BLaER1 (cell line): Measurements from ENCODE around the gene SPAG8.
A peak's percentile ranks its signal among the peaks of the same experiment; 100 is the strongest.

ENCODE experiments used
- H3K27ac ChIP-seq: shearing (Covaris generic); formaldehyde crosslinking; 2 replicates; pipeline ENCODE4 v1.8.1; 2022
- H3K27me3 ChIP-seq: shearing (Covaris generic); formaldehyde crosslinking; 2 replicates; pipeline ENCODE4 v1.8.1; 2022
- H3K36me3 ChIP-seq: shearing (Covaris generic); formaldehyde crosslinking; 2 replicates; pipeline ENCODE4 v1.8.1; 2022
- H3K4me1 ChIP-seq: shearing (Covaris generic); formaldehyde crosslinking; 2 replicates; pipeline ENCODE4 v1.8.1; 2022
- H3K4me2 ChIP-seq: shearing (Covaris generic); formaldehyde crosslinking; 2 replicates; pipeline ENCODE4 v1.8.1; 2022
- H3K4me3 ChIP-seq: shearing (Covaris generic); formaldehyde crosslinking; 2 replicates; pipeline ENCODE4 v1.8.1; 2022
- H3K9ac ChIP-seq: shearing (Covaris generic); formaldehyde crosslinking; 2 replicates; pipeline ENCODE4 v1.8.1; 2022
- H3K9me3 ChIP-seq: shearing (Covaris generic); formaldehyde crosslinking; 2 replicates; pipeline ENCODE4 v1.8.1; 2022
- H4K20me1 ChIP-seq: shearing (Covaris generic); formaldehyde crosslinking; 2 replicates; pipeline ENCODE4 v1.8.1; 2022
- Cebpa-rat ChIP-seq: shearing (Covaris generic); IDR thresholded peaks from 2 replicates; pipeline ENCODE4 v1.8.1; 2022

SPAG8 gene

DNA sequence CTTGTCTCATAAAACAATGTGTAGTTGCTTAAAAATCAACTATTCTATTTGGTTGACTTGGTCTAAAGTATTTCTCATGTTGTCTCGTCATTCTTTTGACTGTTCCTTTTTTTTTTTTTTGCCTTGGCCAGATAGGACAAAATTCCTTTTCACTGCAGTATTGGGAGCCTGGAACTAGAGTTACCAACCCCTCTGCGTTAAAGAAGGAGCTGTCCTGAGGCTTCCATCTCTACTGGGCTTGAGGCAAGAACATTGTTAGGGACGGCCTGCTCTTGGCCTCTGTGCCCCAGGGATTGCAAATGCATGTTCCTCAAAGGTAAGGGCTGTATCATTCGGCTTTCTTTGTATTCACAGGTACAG is 22.1 kb downstream of the SPAG8 start:
- no peak overlapping the region for H3K9ac ChIP-seq
- H3K4me1 ChIP-seq: peaks cover 12% of the 10 kb centered on the region; the same call in 1 of the 2 replicates
- H3K27ac ChIP-seq: no peak overlapping the region
- no peak for TF ChIP-seq Cebpa-rat
- H3K4me2 ChIP-seq: no peak overlapping the region
- H3K4me3 ChIP-seq: no peak overlapping the region
- H3K9me3 ChIP-seq: no peaks in the 10 kb centered on the region
- H4K20me1 ChIP-seq: no peaks in the 10 kb centered on the region
- no peaks in the 10 kb centered on the region for H3K36me3 ChIP-seq
- peaks cover 17% of the 10 kb centered on the region for H3K27me3 ChIP-seq

DNA sequence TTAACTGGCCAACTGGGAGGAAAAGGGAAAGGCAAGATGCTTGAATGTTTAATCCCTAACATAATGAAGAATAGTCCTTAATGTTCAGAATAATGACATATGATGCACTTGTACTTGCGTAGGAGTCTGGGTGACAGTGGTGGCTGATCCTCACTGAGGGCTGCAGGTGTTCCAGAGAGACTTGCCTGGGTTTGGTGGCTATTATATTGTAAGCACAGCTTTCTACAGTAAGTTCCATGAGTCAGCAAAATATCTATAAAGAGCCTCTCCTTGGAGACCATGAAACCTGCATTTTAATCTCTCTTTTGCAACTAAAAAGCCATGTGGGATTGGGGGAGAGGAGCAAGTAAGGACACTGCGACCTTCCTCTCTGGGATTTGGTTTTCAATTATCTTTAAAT is 22.5 kb downstream of the SPAG8 start:
- TF ChIP-seq Cebpa-rat: no peak
- no peaks in the 10 kb centered on the region for H4K20me1 ChIP-seq
- H3K4me2 ChIP-seq: no peak overlapping the region

DNA sequence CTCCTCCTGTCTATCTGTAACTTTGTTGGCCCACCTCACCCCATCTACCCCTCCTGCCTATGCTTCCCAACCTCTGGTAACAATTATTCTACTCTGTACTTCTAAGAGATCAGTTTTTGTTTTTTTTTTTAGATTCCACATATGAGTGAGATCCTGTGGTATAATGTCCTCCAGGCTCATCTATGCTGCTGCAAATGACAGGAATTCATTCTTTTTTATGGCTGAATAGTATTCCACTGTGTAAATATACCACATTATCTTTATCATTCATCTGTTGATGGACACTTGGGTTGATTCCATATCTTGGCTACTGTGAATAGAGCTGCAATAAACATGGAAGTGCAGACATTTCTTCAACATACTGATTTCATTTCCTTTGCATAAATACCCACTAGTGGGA is 28.6 kb downstream of the SPAG8 start:
- no peak overlapping the region for H3K4me3 ChIP-seq
- no peak for TF ChIP-seq Cebpa-rat
- H3K27ac ChIP-seq: no peak overlapping the region
- no peaks in the 10 kb centered on the region for H3K9me3 ChIP-seq
- no peak overlapping the region for H3K4me2 ChIP-seq
- H3K4me1 ChIP-seq: peaks cover 5% of the 10 kb centered on the region; the same call in 1 of the 2 replicates
- H3K27me3 ChIP-seq: no peaks in the 10 kb centered on the region
- H4K20me1 ChIP-seq: no peaks in the 10 kb centered on the region
- H3K9ac ChIP-seq: no peak overlapping the region
- no peaks in the 10 kb centered on the region for H3K36me3 ChIP-seq

More for the DNA sequence above, 22.5 kb downstream of the SPAG8 start:
- Histone ChIP-seq H3K4me3 (no peak overlapping the region), H3K36me3 (no peaks in the 10 kb centered on the region), H3K9ac (no peak overlapping the region), H3K4me1 (peaks cover 12% of the 10 kb centered on the region; the same call in 1 of the 2 replicates), H3K9me3 (no peaks in the 10 kb centered on the region), H3K27me3 (peaks cover 17% of the 10 kb centered on the region), H3K27ac (no peak overlapping the region)

DNA sequence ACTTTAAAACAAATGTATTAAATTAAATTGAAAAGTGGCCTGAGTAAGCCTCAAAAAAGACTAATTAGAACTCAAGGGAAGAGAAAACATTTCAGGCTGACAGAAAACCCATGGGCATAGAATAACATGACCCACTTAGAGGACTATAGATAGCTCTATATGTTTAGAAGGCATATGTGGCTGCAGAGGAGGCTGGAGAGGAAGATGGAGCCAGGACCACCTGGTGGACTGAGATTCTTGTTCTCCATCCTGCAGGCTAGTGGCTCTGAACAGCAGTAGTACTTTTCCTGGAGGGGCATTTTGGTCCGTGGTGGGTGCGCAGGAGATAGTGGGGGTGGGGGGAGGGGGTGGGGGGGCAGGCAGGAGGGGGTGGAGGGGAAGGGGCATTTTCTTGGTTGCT is 31.0 kb downstream of the SPAG8 start:
- Histone ChIP-seq H3K9me3 (no peaks in the 10 kb centered on the region), H3K9ac (no peak overlapping the region)
- no peak for TF ChIP-seq Cebpa-rat

DNA sequence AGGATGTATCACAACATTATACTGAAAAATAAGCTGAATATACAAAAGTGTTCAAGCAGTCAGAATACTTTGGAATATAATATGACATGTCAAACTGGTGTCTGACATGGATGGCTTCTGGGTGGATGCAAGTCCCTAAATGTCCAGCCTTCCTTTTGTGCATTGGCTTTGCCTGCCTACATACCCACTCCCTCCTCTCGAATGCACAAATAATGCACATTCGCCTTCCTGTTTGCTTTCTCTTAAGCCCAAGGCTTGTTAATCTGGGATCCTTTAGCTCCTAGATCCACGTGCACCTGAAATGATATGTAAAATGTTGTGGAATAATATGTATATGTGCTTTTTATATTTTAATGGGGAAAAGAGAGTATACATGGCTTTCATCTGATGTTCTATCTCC is 33.6 kb downstream of the SPAG8 start:
- Histone ChIP-seq H4K20me1 (no peaks in the 10 kb centered on the region), H3K36me3 (no peaks in the 10 kb centered on the region), H3K4me1 (peaks cover 17% of the 10 kb centered on the region), H3K9ac (no peak overlapping the region), H3K9me3 (no peaks in the 10 kb centered on the region), H3K27me3 (no peaks in the 10 kb centered on the region), H3K4me3 (no peak overlapping the region), H3K27ac (no peak overlapping the region), H3K4me2 (no peak overlapping the region)
- TF ChIP-seq Cebpa-rat: no peak

More for the DNA sequence above, 31.0 kb downstream of the SPAG8 start:
- no peak overlapping the region for H3K4me3 ChIP-seq
- H3K27me3 ChIP-seq: no peaks in the 10 kb centered on the region
- H3K36me3 ChIP-seq: no peaks in the 10 kb centered on the region
- H3K27ac ChIP-seq: no peak overlapping the region
- H4K20me1 ChIP-seq: no peaks in the 10 kb centered on the region
- peaks cover 5% of the 10 kb centered on the region for H3K4me1 ChIP-seq
- no peak overlapping the region for H3K4me2 ChIP-seq

DNA sequence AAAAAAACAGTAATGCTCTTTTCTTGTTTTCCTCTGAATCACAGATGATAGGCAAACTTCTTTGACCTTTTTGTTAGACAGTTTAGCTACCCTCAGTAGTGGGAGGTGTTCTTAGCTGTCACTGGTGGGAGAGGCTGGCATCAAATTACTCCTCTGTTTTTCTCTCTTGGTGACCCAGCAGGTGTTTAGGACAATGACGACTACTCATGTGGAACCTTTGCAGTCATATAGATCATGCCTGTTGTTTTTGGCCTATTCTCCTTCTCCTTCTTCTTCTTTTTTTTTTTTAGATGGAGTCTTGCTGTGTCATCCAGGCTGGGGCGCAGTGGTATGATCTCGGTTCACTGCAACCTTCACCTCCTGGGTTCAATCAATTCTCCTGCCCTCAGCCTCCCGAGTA is 36.0 kb downstream of the SPAG8 start:
- TF ChIP-seq Cebpa-rat: no peak
- Histone ChIP-seq H3K4me2 (peak overlapping the region; percentile 25), H4K20me1 (no peaks in the 10 kb centered on the region), H3K27me3 (no peaks in the 10 kb centered on the region), H3K36me3 (no peaks in the 10 kb centered on the region), H3K9ac (no peak overlapping the region), H3K4me1 (peaks cover 17% of the 10 kb centered on the region), H3K27ac (no peak overlapping the region), H3K4me3 (no peak overlapping the region), H3K9me3 (no peaks in the 10 kb centered on the region)

DNA sequence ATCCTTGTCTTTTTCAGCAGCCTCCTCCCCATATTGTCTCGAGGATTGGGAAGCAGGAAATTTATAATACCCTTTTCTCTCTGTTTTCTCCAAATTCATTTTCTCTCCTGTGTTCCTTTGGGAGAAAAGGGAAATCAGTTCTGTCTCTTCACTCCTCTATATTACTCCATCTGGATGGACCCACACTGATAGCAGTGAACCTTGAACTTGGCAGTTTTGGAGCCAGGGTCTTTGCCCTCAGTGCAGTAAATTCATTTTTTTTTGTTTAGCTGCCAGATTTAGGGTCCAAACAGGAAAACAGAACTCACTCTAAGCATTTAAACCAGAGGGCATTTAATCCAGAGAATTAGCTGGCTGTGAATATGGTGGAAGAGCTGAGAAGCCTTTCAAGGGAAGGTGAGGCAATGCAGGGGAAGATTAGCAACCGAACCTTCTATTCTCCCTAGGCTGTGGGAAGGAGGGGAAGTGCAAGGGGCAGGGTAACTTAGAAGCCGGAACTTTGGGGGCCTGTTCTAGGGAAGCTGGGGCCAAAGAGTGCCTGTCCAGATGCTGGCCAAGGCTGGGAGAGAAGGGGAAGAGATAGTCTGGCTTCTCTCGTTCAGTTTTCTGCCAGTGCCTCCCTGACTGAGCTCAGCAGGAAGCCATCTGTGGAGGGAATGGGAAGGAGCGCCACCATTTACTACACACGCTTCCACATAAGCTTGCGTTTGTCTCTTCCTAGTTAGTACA is 37.0 kb downstream of the SPAG8 start:
- no peak for TF ChIP-seq Cebpa-rat
- Histone ChIP-seq H3K4me3 (no peak overlapping the region), H3K27me3 (no peaks in the 10 kb centered on the region), H3K4me1 (peaks cover 17% of the 10 kb centered on the region), H3K9me3 (no peaks in the 10 kb centered on the region), H3K9ac (no peak overlapping the region), H3K36me3 (no peaks in the 10 kb centered on the region), H3K27ac (no peak overlapping the region), H4K20me1 (no peaks in the 10 kb centered on the region), H3K4me2 (peak overlapping the region; percentile 25)

DNA sequence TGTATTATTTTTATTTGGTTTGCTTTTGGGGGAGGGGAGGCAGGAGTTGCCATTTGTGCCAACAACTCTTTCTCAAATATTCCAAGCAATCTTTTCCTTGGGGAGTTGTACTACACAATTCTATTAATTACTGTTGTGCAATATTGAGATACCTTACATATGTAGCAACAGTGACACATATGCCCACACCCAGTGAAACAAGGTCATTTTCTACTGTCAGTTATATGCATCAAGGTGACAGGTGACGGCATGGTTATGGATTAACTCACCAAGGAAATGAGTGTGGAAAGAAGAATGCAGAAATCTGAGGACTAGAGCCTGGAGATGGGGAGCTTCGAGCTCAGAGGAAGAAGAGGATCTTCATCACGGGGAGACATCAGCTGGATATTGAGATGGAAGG is 40.1 kb downstream of the SPAG8 start:
- no peaks in the 10 kb centered on the region for H3K27me3 ChIP-seq
- H4K20me1 ChIP-seq: no peaks in the 10 kb centered on the region
- no peaks in the 10 kb centered on the region for H3K36me3 ChIP-seq
- H3K4me3 ChIP-seq: no peak overlapping the region
- no peak for TF ChIP-seq Cebpa-rat
- no peak overlapping the region for H3K4me2 ChIP-seq
- H3K9me3 ChIP-seq: no peaks in the 10 kb centered on the region
- H3K4me1 ChIP-seq: peaks cover 17% of the 10 kb centered on the region
- no peak overlapping the region for H3K9ac ChIP-seq
- H3K27ac ChIP-seq: no peak overlapping the region

DNA sequence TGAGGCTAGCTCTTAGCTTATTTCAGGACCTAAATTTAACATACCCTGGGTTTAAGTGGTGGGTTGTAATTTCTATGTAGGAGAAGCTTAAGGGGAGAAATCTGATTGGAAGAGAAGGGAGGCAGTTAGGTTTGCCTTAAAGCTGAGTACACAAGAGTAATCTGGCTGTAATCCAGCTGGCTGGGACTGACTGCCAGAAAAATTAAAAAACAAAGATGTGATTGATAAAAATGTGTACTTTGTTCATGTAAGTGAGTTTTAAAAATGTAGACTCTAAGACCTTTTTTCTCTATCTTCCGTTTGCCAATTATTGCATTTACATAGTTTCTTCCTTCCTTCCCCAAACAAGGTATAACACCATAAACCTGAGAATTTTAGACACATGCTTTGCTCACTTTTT is 40.5 kb downstream of the SPAG8 start:
- H3K9me3 ChIP-seq: no peaks in the 10 kb centered on the region
- H3K9ac ChIP-seq: no peak overlapping the region
- no peaks in the 10 kb centered on the region for H3K36me3 ChIP-seq
- H3K27me3 ChIP-seq: no peaks in the 10 kb centered on the region
- no peak overlapping the region for H3K4me3 ChIP-seq
- no peak overlapping the region for H3K27ac ChIP-seq
- TF ChIP-seq Cebpa-rat: no peak
- H3K4me2 ChIP-seq: no peak overlapping the region
- peaks cover 17% of the 10 kb centered on the region for H3K4me1 ChIP-seq
- no peaks in the 10 kb centered on the region for H4K20me1 ChIP-seq

DNA sequence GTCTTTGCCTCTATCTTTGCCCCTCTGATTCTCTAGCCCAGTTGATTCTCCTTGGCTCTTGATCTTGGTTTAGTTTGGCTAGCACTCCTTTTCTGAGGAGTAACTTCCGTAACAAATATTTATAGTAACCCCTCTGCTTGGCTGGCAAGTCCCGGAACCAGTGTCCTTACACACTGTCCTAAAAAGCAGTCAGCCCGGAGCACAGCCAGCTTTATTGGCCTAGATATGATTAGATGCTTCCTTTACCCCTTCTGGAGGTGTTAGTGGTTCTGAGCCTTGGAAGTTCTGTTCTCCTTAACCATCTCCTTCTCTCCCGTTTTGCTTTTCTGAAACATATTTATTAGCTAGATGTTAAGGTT is 41.0 kb downstream of the SPAG8 start:
- no peak for TF ChIP-seq Cebpa-rat
- Histone ChIP-seq H3K9ac (no peak overlapping the region), H3K9me3 (no peaks in the 10 kb centered on the region)

DNA sequence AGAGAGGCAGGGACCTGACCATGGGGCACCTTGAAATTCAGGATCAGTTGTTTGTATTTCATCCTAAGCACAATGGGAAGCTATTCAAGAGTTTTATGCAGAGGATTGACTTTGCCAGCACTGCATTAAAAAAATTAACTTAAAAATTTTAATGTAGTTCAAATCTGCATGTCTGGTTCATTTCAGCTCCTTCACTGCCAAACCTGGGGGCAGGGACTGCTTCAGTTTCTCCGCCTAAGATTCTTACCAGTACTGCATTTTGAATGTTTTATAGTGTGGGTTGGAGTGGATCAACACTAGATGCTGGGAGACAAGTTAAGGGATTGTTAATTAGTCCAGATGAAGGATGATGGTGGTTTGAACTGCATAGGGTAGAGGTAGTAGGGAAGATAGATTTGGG is 42.3 kb downstream of the SPAG8 start:
- H3K4me2 ChIP-seq: no peak overlapping the region
- no peaks in the 10 kb centered on the region for H3K4me1 ChIP-seq
- H4K20me1 ChIP-seq: no peaks in the 10 kb centered on the region
- no peak overlapping the region for H3K4me3 ChIP-seq
- H3K27me3 ChIP-seq: no peaks in the 10 kb centered on the region
- H3K9ac ChIP-seq: no peak overlapping the region
- H3K9me3 ChIP-seq: peaks cover 3% of the 10 kb centered on the region; the same call in 1 of the 2 replicates
- TF ChIP-seq Cebpa-rat: no peak
- no peaks in the 10 kb centered on the region for H3K36me3 ChIP-seq
- H3K27ac ChIP-seq: no peak overlapping the region

More for the DNA sequence above, 41.0 kb downstream of the SPAG8 start:
- Histone ChIP-seq H3K27me3 (no peaks in the 10 kb centered on the region), H3K4me3 (no peak overlapping the region), H4K20me1 (no peaks in the 10 kb centered on the region), H3K4me1 (peaks cover 12% of the 10 kb centered on the region), H3K36me3 (no peaks in the 10 kb centered on the region), H3K4me2 (no peak overlapping the region), H3K27ac (no peak overlapping the region)
